Kasumi-1 (cell line): ENCODE data around the gene PDZD2.

ENCODE experiments used
- DNase-seq, 2 experiments: peaks; one replicate each; lab custom pipeline; 2025; lab: John Stamatoyannopoulos, UW

The PDZD2 gene

DNA sequence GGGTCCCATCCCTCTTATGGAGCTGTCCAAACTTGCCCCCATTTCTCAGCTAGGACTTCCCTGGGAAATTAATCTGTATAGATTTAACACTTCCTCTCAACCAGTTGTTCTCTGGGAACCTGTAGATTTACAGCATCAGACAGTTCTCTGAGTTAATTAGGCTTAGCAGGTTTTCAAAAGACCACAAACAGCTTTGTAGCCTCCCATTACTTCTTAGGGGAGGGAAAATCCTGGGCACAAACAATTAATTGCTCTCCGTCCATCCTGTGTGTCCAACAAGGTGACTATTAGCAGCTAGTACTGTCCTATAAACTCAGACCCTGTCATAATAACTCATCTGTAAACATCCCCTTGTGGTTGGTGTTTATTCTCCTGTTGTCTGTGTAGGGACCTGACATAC, 337.2 kb downstream of the PDZD2 start:
- no peak for DNase-seq

DNA sequence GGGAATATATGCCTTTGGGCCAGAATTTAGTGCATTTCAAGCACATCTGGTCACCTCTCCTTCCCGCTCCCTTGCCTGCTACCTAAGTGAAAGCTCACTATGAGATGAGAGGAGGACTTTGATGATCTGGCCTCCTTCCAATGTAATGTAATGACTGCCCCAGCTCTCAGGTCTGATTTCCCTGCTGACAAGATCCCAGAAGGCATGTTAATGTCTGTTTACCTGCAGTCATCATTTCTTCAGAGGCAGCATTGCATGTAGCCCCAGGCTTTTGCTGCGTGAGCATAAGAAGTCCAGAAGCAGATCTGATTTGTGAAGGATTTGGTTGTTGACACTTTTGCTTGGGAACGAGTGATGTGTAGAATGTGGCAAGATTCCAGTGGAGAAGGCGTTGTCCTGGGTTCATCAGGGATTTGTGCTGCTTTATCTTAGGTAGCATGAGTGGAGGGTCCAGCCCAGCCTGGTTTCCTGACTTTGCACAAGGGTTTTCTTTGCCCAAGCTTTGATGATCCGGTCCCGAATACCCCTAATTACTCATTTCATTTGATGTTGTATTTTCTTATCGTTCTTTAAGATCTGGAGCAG, 342.5 kb downstream of the PDZD2 start:
- DNase-seq: no peak

DNA sequence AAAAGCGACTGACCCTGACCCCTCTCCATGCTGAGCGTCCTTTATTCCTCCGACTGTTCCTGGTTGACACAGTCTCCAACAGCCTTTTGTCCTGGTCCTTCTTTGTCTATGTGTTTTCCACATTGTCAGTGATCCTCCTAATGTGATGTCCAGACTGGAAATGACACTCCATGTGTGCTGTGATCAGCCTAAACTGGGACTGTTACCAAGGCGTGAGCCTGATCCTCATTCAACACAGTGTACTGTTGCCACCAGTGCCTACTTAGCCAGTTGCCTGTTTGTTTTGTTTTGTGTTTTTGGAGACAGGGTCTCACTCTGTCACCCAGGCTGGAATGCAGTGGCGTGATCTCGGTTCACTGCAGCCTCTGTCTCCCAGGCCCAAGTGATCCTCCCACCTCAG, 343.1 kb downstream of the PDZD2 start:
- DNase-seq: no peak

DNA sequence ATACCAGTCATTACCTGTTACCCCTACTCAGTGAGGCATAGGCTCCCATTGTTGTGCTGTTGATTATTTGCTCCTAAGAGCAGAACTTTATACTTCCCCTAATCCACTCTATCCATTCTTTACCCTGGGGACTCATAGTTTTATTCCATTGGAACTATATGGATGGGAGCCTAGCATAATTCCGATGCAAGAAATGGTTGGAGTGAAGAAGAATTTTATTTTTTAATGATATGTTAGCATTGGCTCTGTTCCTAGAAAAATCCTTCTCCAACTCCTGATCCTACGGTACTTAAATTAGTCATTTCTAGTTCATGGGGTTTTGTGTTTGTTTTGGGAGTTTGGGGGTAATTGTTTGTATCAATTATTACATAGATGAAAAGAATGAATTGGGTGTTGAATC, 343.7 kb downstream of the PDZD2 start:
- DNase-seq: no peak

DNA sequence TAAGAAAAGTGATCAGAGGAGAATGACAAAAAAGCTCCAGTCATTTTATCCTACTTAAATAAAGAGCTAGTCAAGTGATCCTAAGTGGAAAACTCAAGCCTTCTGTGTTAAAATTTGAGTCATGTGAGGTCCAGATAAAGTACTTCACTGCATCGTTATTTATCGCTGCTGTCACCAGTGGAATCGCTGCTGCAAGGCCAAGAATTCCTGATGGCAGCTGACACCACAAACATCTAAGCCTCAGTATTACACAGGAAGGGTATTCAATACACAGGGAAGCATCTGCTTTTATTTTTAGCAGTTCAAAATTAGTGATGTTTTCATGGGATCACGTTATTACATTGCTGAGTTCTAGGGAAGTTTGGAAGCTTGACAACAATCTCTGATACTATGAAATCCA, 344.9 kb downstream of the PDZD2 start:
- no peak for DNase-seq

DNA sequence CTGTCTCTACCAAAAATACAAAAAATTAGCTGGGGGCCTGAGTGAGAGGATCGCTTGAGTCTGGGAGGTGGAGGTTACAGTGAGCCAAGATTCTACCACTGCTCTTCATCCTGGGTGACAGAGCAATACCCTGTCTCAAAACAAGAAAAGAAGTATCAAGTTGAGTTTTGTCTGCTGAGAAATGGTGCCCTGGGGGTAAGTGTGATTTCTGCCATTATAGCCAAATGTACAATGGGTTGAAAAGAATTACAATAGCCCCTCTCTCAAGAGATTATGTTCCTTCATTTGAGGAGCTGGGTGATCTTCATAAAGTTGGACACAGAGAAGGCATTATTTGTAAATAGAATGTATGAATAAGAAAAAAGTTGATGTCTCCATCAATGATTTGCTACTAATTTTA, 345.8 kb downstream of the PDZD2 start:
- no peak for DNase-seq

DNA sequence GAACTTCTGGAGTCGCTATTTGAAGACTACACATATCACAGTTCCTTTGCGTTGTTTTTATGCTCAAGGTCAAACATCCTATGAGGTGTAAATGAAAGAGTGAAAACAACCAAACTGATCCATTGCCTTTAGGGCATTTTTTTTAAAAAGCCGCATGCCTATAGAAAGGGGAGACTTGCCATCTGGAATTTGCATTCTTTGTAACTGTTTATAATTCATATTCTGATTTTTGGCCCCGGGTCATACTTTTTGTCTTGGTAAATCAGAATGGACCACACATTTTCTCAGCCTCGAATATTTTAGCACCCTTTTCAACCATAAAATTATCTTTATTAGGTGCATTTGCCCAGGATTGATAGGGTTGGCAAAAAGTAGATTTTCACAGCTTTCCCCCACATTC, 347.2 kb downstream of the PDZD2 start:
- DNase-seq: no peak

DNA sequence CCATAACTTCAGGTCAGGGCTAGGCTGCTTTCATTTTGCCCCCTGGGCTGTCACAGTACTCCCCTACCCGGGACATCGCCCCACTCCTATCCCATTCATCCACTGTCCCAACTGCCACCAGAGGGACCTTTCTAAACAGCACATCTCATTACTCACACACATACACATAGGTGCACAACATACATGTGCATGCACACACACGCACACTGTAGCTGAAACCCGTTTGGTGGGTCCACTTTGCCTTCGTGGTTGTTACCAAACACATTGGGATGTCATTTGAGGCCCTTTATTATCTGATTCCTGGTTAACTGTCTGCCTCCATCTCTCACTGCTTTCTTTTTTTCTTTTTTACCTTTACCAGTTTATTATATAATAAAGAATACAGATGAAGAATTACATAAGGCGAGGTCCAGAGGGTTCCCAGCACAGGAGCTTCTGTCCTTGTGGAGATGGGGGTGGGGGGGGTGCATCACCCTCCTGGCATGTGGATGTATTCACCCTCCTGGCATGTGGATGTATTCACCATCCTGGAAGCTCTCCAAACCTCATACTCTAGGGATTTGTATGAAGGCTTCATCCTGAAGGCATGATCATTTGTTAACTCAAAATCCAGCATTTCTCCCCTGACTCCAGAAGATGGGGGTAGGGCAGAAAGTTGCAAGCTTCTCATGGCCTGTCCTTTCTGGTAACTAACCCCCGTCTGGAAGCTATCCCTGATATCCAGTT, 349.2 kb downstream of the PDZD2 start:
- no peak for DNase-seq

DNA sequence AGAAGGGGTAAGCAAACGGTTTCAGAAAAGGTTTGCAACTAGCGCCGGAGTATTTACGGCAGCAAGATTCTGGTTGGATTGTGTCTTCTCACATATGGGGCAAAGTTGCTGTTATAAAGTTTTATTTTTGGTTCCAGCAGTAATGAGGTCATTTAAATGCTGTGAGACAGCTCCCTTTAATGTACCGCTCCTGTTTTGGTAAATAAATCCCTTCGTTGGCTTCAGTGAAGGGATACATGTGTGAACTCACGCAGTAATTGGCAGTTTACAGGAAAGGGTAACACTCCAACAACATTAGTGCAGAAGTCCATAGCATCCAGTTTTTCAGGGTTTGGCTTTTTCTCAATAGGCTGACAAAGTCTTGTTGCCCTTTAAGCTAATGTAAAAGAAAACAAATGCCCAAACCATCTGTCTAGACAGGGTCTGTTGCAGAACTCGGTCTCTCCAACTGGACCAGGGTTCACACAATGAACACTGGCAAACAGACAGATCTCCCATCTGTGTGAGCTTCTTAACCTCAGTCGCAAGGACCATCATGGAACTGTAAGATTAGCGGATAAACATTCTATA, 351.2 kb downstream of the PDZD2 start:
- no peak for DNase-seq

DNA sequence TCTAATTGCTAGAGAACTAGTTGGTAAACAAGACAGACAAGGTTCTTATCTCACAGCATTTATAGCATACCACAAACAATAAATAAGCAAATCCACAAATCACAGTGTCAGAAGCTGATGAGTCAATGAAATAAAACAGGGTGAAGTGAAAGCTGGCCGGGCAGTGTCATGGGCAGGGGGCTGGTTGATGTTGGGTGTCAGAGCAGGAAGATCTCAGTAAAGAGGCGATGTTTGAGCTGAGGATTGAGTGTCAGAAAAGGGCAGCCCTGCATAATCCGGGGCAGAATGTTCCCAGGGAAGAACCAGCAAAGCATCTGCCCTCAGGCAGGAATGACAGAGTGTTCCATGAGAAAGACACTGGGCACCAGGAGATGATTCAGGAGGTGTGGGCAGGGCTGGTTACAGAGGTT, 351.8 kb downstream of the PDZD2 start:
- DNase-seq: no peak

DNA sequence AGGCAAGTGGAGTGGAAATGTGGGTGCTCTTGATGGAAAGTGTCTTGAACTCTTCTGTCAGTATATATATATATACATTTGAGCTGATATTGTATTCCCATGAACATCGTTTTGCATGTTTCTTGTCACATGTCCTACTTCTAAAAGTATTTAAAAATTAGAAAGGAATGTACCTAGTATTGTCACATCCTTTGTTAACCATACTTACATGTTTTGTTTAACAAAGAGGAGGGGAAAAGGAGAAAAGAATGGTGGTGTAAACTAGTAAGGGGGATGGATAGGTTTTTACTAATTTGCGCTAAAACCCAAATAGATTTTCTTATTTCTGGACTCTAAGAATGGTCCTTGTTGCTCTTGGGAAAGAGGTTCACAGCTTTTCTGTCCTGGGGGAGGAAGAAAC, 353.4 kb downstream of the PDZD2 start:
- no peak for DNase-seq

DNA sequence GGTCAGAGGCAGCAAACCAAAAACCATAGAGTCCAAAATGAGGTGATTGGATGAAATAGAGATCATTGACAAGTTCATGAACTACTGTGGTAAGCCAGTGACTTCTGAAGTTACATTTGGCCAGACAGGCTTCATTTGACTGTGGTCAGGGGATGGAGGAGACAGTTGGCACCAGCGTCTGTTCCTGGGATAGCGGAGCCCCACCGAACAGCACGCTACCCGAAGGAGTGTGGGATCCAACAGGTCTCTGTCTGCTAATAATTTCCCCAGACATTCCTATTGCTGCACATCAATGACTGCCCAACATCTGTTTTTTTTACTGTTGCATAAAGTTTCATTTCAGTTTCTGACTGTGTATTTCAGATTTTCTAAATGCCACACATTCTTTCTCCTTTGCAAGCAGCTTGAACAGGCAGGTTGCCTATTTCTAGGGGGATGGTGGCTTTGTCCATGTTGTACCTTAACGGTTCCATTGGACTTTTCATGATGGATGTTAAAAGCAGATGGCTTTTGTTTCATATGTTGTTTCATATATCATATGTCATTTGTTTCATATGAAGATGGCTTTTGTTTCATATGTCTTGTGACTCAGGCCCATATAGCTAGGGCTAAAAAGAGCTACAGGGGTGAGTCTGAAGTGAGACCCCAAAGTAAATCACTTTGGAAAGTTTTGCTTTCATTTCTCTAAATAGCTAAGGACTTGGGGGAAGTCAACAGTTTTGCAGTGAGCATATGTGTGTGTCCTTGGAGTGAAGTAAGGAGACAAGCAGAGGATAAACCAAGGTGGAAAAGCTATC, 354.4 kb downstream of the PDZD2 start:
- DNase-seq: no peak

DNA sequence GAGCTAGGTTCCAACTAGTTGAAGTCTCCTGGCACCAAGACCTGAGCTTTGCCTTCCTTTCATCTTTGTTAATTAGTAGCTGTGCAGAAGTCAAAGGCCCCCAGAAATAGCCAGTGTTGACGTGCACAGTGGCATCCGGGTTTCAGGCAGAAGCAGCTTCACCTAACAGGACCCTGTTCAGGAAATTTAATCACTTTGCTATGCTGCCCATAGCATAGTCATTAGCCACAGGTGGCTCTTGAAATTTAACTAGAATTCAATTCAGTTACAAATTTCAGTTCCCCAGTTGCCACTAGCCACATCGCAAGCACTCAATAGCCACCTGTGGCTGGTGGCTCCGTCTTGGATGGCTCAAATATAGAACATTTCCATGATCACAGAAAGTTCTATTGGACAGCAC, 356.1 kb downstream of the PDZD2 start:
- DNase-seq: no peak

DNA sequence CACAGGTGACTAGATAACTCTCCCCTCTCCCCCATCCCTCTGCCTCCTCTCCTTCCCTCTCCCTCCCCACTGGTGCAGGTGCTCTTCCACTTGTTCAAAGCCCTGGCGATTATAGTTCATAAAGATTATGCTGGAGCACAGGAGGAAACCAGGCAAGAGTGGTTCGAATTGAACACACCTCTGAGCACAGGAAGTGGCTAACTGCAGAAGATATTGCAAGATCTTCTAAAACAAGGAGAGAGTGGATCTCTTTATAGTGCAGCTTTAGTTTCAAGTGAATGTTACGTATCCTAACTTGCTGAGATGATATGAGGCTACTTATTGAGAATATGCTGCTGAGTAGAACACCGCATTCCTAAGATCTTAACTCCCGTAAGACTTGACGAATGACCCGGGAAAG, 356.8 kb downstream of the PDZD2 start:
- no peak for DNase-seq

DNA sequence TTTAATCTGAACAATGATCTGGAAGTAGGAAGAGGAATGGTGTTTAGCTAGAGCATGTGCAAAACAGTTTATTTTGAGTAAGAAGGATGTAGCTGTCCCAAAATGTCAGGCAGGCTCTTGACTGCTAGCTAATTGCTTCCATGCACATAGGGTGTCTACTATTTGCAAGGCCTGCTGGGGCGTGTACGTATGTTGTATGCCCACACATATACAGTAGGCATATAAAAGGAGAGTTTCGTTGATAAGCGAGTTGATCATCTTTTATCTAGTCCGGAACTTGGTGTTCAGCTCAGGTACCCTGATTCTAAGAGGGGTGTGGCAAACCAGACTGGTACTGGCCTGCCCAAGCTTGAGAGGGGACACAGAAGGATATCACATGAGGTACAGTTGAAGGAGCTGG, 358.0 kb downstream of the PDZD2 start:
- no peak for DNase-seq

DNA sequence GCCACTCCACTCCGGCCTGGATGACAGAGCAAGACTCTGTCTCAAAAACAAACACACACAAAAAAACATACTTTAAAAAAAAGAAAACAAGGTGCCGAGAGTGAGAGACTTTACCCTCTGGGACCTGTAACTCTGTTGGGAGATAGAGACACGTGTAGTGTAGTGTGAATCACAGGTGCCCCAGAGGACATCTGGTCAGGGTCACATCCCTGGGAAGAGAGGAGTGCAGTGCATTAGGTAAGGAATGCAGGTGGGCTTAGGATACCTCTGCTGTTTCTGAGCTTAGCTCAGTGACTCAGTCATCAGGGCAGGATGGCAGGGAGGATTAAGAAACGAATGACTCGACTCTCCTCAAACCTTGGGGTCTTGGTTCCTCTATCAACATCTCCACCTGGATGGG, 360.5 kb downstream of the PDZD2 start:
- DNase-seq: no peak

DNA sequence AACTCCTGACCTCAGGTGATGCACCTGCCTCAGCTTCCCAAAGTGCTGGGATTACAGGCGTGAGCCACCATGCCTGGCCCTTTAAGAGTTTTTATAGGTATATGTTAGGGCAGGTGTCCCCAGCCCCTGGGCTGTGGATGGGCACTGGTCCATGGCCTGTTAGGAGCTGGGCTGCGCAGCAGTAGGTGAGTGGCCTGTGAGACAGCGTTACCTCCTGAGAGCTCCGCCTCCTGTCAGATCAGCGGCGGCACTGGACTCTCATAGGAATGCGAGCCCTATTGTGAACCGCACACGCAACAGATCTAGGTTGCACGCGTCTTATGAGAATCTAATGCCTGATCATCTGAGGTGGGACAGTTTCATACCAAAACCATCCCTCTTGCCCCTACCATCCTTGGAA, 361.8 kb downstream of the PDZD2 start:
- DNase-seq: no peak

DNA sequence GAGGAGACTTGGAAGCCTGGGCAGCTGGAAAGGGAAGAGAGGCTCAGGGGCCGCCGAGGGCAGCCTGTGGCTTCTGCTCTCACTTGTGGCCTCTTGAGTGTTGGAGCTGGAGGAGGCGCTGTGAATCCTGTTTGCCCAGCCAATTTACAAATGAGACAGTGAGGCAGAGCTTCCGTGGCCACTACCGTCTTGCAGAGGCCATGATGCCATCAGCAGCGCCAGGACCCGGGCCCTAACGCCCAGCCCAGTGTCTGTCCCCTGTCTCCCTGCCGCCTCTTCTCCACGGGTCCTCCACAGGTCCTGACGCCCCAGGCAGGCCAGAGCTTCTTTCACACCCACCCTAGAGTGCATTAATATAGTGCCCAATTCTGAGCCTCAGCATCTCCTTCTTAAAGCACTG, 362.4 kb downstream of the PDZD2 start:
- no peak for DNase-seq

DNA sequence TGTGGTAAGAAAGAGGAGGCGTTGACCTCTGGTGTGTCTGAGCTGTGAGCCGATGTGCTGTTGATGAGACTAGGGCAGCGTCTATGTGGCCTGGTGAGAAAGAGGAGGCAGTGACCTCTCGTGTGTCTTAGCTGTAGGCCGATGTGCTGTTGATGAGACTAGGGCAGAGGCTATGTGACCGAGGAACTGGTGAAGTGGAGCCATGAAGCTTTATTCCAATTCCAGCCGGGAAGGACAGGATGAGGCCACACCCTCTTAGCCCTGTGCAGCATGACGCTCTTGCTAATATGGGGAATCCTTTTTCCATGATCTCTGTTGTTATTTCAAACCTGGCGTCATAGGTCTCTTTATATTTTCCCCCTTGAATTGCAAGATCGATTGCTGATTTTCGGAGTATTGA, 362.8 kb downstream of the PDZD2 start:
- no peak for DNase-seq

DNA sequence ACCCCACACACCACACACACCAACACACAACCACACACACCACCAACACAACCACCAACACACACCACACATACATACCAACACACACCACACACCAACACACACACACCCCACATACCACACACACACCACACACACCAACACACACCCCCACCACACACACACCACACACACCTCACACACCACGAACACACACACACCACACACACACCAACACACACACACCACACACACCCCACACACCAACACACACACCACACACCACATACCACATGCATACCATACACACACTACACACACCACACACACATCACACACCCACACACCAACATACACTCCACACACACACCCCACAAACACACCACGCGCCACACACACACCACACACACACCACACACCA, 363.8 kb downstream of the PDZD2 start:
- no peak for DNase-seq

DNA sequence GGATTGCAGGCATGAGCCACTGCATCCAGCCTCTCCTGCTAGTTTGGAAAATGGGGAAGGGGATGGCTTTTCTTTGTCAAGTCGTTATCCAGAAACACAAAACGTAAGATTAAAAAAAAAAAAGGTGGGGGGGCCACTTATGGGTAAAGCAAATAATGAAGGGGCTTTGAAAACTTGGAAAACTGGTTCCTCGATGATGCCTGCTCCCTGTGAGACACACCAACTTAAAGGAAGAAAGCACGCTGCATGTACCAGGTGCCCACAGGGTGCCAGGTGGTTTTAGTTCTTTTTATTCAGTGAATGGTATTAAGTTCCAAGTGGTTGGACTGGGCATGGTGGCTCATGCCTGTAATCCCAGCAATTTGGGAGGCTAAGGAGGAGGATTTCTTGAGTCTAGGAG, 365.1 kb downstream of the PDZD2 start:
- DNase-seq: no peak

DNA sequence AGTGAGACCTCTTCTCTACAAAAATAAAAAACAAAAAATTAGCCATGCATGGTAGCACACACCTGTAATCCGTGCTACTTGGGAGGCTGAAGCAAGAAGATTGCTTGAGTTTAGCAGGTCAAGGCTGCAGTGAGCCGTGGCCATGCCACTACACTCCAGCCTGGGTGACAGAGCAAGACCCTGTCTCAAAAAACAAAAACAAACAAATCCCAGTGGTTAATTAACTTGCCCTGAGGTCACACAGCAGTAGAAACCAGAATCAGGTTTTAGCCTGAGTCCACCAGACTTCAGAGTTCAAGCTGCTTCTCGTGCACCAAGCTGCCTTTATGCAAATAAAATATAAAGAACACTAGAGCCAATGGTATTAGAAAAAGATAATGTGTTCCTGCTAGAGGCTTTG, 365.5 kb downstream of the PDZD2 start:
- no peak for DNase-seq

DNA sequence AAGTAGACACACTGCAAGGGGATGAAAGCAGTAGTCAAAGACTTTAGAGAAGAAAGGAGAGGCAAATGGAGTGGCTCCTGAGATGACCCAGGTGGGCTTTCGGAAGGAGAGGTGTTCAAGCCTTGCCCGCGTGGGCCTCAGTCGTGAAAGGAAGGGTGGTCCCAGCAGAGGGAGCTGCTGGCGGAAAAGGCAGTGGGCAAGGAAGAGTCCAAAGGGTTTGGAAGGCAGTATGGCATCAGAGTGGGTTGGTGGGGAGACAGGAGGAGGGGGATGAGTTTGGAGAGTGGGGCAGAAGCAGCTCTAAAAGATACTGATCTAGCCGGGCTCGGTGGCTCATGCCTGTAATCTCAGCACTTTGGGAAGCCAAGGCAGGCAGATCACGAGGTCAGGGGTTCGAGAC, 369.8 kb downstream of the PDZD2 start:
- no peak for DNase-seq
